GM23338 (cell line): Measurements from ENCODE around the gene GUCY1A2. TPM values are rescaled to one million over a fixed set of nuclear protein-coding genes. Genes with fewer than 3 reads are reported as not detected.
A peak's percentile ranks its signal among the peaks of the same experiment; 100 is the strongest.

Experiments
- ATAC-seq: fragments of 200-7000 bp; cut with Tn5 transposase; 3 replicates; pipeline ENCODE4 v1.9.1; 2020
- DNase-seq: peaks from one replicate; pipeline ENCODE4 v3.0.0-alpha.2; 2015; ENCODE audit warnings: low spot score
- H2AFZ ChIP-seq: fragments of 200-600 bp; sonication (generic); 2 replicates; pipeline ENCODE4 v1.8.0; 2016; ENCODE audit warnings: antibody characterized with exemption, mild to moderate bottlenecking, moderate library complexity
- H3F3A ChIP-seq: fragments of 200-600 bp; sonication (generic); replicated peaks from 2 replicates; pipeline ENCODE4 v1.8.0; 2017; ENCODE audit warnings: antibody characterized with exemption, mixed run types, low read depth
- H3K27ac ChIP-seq: fragments of 200-600 bp; sonication (generic); 2 replicates; pipeline ENCODE4 v1.6.1; 2016; ENCODE audit warnings: low read depth
- H3K27me3 ChIP-seq: fragments of 200-600 bp; sonication (generic); 2 replicates; pipeline ENCODE4 v1.8.0; 2016; ENCODE audit warnings: mild to moderate bottlenecking, mixed run types, moderate library complexity; ENCODE audit not compliant: insufficient read depth
- H3K36me3 ChIP-seq: fragments of 200-600 bp; sonication (generic); 2 replicates; pipeline ENCODE4 v1.8.0; 2016; ENCODE audit warnings: mild to moderate bottlenecking; ENCODE audit not compliant: insufficient read depth
- H3K4me1 ChIP-seq: fragments of 200-600 bp; sonication (generic); 2 replicates; pipeline ENCODE4 v1.8.0; 2016; ENCODE audit warnings: mild to moderate bottlenecking, moderate library complexity; ENCODE audit not compliant: insufficient read depth
- H3K4me2 ChIP-seq: fragments of 200-600 bp; sonication (generic); 2 replicates; pipeline ENCODE4 v1.7.1; 2017; ENCODE audit warnings: mixed run types
- H3K4me3 ChIP-seq: fragments of 200-600 bp; sonication (generic); 2 replicates; pipeline ENCODE4 v1.6.1; 2016; ENCODE audit warnings: mixed run types
- H3K79me2 ChIP-seq: fragments of 200-600 bp; sonication (generic); replicated peaks from 2 replicates; pipeline ENCODE4 v1.8.0; 2017; ENCODE audit warnings: mild to moderate bottlenecking; ENCODE audit not compliant: insufficient read depth
- H3K9me2 ChIP-seq: fragments of 200-600 bp; sonication (generic); 2 replicates; pipeline ENCODE4 v1.8.0; 2017; ENCODE audit not compliant: insufficient read depth
- H4K20me1 ChIP-seq: fragments of 200-600 bp; sonication (generic); replicated peaks from 2 replicates; pipeline ENCODE4 v1.8.0; 2017; ENCODE audit warnings: mild to moderate bottlenecking; ENCODE audit not compliant: insufficient read depth
- H3K27ac Mint-ChIP-seq: 2 replicates; pipeline ENCODE4 v1.8.0; 2020; ENCODE audit warnings: inconsistent platforms, mild to moderate bottlenecking, moderate library complexity, mixed read lengths
- H3K27me3 Mint-ChIP-seq: 3 replicates; pipeline ENCODE4 v1.8.0; 2022; ENCODE audit warnings: low read depth, mild to moderate bottlenecking, moderate library complexity, mixed read lengths, inconsistent platforms; ENCODE audit not compliant: insufficient read depth, poor library complexity
- H3K36me3 Mint-ChIP-seq: 3 replicates; pipeline ENCODE4 v1.8.0; 2021; ENCODE audit warnings: low read depth, mild to moderate bottlenecking, inconsistent platforms, moderate library complexity, mixed read lengths
- H3K4me1 Mint-ChIP-seq: 3 replicates; pipeline ENCODE4 v1.8.0; 2020; ENCODE audit warnings: mild to moderate bottlenecking, inconsistent platforms, mixed read lengths
- H3K4me3 Mint-ChIP-seq: 3 replicates; pipeline ENCODE4 v1.8.0; 2021; ENCODE audit warnings: moderate library complexity, mild to moderate bottlenecking, inconsistent platforms, mixed read lengths
- H3K9me3 Mint-ChIP-seq: 3 replicates; pipeline ENCODE4 v1.8.0; 2020; ENCODE audit warnings: moderate library complexity, mild to moderate bottlenecking, inconsistent platforms, mixed read lengths
- CREB1 ChIP-seq: fragments of 250-450 bp; sonication (Bioruptor Pico); IDR thresholded peaks from 2 replicates; pipeline ENCODE4 v1.5.0; 2020; ENCODE audit warnings: low read depth, mild to moderate bottlenecking, moderate library complexity
- EZH2 ChIP-seq: fragments of 200-600 bp; sonication (generic); IDR thresholded peaks from one replicate; pipeline ENCODE4 v1.8.0; 2017; ENCODE audit warnings: antibody characterized with exemption, mild to moderate bottlenecking, low read depth; ENCODE audit not compliant: unreplicated experiment
- EZH2phosphoT487 ChIP-seq: fragments of 200-600 bp; sonication (generic); IDR thresholded peaks from one replicate; pipeline ENCODE4 v1.8.1; 2018; ENCODE audit warnings: antibody characterized with exemption; ENCODE audit not compliant: unreplicated experiment
- JUNB ChIP-seq: IDR thresholded peaks from one replicate; pipeline ENCODE4 v1.6.1; 2016; ENCODE audit warnings: antibody characterized with exemption; ENCODE audit not compliant: unreplicated experiment
- NANOG ChIP-seq: IDR thresholded peaks from 2 replicates; pipeline ENCODE4 v1.6.1; 2016; ENCODE audit warnings: antibody characterized with exemption, borderline replicate concordance
- POLR2AphosphoS5 ChIP-seq: IDR thresholded peaks from 2 replicates; pipeline ENCODE4 v1.6.1; 2016; ENCODE audit warnings: antibody characterized with exemption, low read depth
- REST ChIP-seq: IDR thresholded peaks from one replicate; pipeline ENCODE4 v1.6.1; 2018; ENCODE audit warnings: antibody characterized with exemption; ENCODE audit not compliant: unreplicated experiment
- STAT1 ChIP-seq: IDR thresholded peaks from one replicate; pipeline ENCODE4 v1.6.1; 2016; ENCODE audit warnings: antibody characterized with exemption; ENCODE audit not compliant: unreplicated experiment
- ZNF114 ChIP-seq: fragments of 250-450 bp; sonication (Bioruptor Pico); IDR thresholded peaks from 2 replicates; pipeline ENCODE4 v1.5.0; 2020; ENCODE audit warnings: mild to moderate bottlenecking, moderate library complexity
- ZNF331 ChIP-seq: fragments of 250-450 bp; sonication (Bioruptor Pico); IDR thresholded peaks from 2 replicates; pipeline ENCODE4 v1.5.0; 2020; ENCODE audit warnings: low read depth, mild to moderate bottlenecking, moderate library complexity
- polyA plus RNA-seq: library from polyadenylated mRNA; unstranded; fragments of >200 nt; fragmentation: Nextera tagmentation; extraction: Ambion mirVana; gene quantifications from 2 replicates; pipeline ENCODE4 v1.2.1, GENCODE V29; 2016
- total RNA-seq: library from RNA; depleted of rRNA; stranded (reverse); fragments of >200 nt; shearing (Covaris generic); gene quantifications from 2 replicates; pipeline ENCODE4 v1.2.3, GENCODE V29; 2014
- TF ChIP-seq, protein P1 (sequence below): IDR thresholded peaks from 2 replicates; pipeline ENCODE4 v1.6.1; 2016; ENCODE audit warnings: antibody characterized with exemption
- TF ChIP-seq, protein P2 (sequence below), 2 experiments: fragments of 200-600 bp in 1 of 2; sonication (generic) in 1 of 2; conservative IDR thresholded peaks; 2 replicates each; pipeline versions ENCODE4 v1.5.1 to v1.6.1; 2016 to 2017; ENCODE audit warnings: antibody characterized with exemption in 2 of 2, low read depth in 2 of 2, mild to moderate bottlenecking in 2 of 2, moderate library complexity in 1 of 2
- TF ChIP-seq, protein P3 (sequence below): fragments of 250-450 bp; sonication (Bioruptor Pico); IDR thresholded peaks from 2 replicates; pipeline ENCODE4 v1.5.0; 2020; ENCODE audit warnings: mild to moderate bottlenecking, moderate library complexity

Gene GUCY1A2
- total and polyA plus RNA-seq, 2 experiments from 2014 or later, result 0.36 to 1.4 TPM

DNA sequence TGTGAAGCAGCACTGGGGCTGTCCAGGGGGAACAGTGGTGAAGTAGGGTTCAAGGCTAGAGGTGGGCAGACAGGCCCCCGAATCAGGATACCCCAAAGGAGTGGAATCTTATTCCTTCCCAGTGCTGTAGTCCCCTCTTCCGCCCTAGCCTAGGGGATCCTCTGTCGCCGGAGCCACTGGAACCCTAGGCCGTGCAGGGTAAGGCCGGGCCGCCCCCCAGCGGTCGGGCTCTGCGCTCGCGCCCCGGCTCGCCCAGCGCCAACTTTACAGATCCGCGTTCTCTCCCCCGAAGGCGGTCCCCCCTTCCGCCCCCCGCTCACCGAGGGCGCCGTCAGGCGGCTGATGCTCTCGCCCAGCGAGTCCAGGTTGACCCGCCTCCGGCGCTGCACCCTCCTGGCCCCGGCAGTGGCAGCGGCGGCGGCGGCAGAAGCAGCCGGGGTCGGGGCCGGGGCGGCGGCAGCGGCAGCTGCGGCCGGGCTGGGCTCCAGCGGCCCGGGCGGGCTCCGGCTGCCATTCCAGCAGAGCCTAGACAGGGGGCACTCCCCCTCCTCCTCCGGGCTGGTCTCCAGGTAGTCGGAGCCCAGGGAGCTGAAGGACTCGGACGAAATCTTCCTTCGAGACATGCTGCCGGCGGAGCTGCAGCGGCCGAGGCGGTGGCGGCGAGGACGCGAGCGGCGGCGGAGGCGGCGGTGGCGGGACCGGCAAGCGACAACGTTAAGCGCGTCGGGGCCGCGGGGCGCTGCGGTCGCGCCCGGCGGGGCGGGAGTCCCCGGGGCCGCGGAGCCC is 650 bp downstream of the GUCY1A2 start:
- Histone ChIP-seq H3K79me2 (no peaks in the 10 kb centered on the region), H3K36me3 (no peaks in the 10 kb centered on the region), H3K4me2 (peak overlapping the region; percentile 86), H4K20me1 (peaks cover 5% of the 10 kb centered on the region), H3K4me1 (no peaks in the 10 kb centered on the region; the same call in 1 of the 2 replicates), H3K27ac (no peak overlapping the region), H2AFZ (peak overlapping the region; percentile 96; the same call in 1 of the 2 replicates), H3K27me3 (peaks cover 44% of the 10 kb centered on the region), H3K9me2 (no peaks in the 10 kb centered on the region), H3F3A (no peaks in the 10 kb centered on the region), H3K4me3 (peak overlapping the region; percentile 60)
- Mint-ChIP-seq H3K4me1 (peaks cover 20% of the 10 kb centered on the region), H3K36me3 (no peaks in the 10 kb centered on the region; the same call in 2 of the 3 replicates), H3K9me3 (no peaks in the 10 kb centered on the region), H3K27ac (no peak overlapping the region), H3K27me3 (peaks cover 26% of the 10 kb centered on the region), H3K4me3 (peak overlapping the region; percentile 73)
- TF ChIP-seq, protein P1, sequence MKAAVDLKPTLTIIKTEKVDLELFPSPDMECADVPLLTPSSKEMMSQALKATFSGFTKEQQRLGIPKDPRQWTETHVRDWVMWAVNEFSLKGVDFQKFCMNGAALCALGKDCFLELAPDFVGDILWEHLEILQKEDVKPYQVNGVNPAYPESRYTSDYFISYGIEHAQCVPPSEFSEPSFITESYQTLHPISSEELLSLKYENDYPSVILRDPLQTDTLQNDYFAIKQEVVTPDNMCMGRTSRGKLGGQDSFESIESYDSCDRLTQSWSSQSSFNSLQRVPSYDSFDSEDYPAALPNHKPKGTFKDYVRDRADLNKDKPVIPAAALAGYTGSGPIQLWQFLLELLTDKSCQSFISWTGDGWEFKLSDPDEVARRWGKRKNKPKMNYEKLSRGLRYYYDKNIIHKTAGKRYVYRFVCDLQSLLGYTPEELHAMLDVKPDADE, result no peak
- TF ChIP-seq EZH2phosphoT487, result no peak
- no peak for TF ChIP-seq POLR2AphosphoS5
- no peak for TF ChIP-seq ZNF114 (CRISPR knock-in tag)
- TF ChIP-seq ZNF331 (CRISPR knock-in tag), result no peak
- no peak for TF ChIP-seq JUNB
- TF ChIP-seq CREB1, result no peak
- TF ChIP-seq EZH2, result peak; percentile 55
- TF ChIP-seq, protein P2, sequence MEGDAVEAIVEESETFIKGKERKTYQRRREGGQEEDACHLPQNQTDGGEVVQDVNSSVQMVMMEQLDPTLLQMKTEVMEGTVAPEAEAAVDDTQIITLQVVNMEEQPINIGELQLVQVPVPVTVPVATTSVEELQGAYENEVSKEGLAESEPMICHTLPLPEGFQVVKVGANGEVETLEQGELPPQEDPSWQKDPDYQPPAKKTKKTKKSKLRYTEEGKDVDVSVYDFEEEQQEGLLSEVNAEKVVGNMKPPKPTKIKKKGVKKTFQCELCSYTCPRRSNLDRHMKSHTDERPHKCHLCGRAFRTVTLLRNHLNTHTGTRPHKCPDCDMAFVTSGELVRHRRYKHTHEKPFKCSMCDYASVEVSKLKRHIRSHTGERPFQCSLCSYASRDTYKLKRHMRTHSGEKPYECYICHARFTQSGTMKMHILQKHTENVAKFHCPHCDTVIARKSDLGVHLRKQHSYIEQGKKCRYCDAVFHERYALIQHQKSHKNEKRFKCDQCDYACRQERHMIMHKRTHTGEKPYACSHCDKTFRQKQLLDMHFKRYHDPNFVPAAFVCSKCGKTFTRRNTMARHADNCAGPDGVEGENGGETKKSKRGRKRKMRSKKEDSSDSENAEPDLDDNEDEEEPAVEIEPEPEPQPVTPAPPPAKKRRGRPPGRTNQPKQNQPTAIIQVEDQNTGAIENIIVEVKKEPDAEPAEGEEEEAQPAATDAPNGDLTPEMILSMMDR (conservative IDR thresholded peaks at IDR 0.05; ENCODE audit: low read depth in 2 of 2), result peak; percentile 61 to 84
- TF ChIP-seq STAT1, result no peak
- no peak for TF ChIP-seq NANOG
- TF ChIP-seq, protein P3, sequence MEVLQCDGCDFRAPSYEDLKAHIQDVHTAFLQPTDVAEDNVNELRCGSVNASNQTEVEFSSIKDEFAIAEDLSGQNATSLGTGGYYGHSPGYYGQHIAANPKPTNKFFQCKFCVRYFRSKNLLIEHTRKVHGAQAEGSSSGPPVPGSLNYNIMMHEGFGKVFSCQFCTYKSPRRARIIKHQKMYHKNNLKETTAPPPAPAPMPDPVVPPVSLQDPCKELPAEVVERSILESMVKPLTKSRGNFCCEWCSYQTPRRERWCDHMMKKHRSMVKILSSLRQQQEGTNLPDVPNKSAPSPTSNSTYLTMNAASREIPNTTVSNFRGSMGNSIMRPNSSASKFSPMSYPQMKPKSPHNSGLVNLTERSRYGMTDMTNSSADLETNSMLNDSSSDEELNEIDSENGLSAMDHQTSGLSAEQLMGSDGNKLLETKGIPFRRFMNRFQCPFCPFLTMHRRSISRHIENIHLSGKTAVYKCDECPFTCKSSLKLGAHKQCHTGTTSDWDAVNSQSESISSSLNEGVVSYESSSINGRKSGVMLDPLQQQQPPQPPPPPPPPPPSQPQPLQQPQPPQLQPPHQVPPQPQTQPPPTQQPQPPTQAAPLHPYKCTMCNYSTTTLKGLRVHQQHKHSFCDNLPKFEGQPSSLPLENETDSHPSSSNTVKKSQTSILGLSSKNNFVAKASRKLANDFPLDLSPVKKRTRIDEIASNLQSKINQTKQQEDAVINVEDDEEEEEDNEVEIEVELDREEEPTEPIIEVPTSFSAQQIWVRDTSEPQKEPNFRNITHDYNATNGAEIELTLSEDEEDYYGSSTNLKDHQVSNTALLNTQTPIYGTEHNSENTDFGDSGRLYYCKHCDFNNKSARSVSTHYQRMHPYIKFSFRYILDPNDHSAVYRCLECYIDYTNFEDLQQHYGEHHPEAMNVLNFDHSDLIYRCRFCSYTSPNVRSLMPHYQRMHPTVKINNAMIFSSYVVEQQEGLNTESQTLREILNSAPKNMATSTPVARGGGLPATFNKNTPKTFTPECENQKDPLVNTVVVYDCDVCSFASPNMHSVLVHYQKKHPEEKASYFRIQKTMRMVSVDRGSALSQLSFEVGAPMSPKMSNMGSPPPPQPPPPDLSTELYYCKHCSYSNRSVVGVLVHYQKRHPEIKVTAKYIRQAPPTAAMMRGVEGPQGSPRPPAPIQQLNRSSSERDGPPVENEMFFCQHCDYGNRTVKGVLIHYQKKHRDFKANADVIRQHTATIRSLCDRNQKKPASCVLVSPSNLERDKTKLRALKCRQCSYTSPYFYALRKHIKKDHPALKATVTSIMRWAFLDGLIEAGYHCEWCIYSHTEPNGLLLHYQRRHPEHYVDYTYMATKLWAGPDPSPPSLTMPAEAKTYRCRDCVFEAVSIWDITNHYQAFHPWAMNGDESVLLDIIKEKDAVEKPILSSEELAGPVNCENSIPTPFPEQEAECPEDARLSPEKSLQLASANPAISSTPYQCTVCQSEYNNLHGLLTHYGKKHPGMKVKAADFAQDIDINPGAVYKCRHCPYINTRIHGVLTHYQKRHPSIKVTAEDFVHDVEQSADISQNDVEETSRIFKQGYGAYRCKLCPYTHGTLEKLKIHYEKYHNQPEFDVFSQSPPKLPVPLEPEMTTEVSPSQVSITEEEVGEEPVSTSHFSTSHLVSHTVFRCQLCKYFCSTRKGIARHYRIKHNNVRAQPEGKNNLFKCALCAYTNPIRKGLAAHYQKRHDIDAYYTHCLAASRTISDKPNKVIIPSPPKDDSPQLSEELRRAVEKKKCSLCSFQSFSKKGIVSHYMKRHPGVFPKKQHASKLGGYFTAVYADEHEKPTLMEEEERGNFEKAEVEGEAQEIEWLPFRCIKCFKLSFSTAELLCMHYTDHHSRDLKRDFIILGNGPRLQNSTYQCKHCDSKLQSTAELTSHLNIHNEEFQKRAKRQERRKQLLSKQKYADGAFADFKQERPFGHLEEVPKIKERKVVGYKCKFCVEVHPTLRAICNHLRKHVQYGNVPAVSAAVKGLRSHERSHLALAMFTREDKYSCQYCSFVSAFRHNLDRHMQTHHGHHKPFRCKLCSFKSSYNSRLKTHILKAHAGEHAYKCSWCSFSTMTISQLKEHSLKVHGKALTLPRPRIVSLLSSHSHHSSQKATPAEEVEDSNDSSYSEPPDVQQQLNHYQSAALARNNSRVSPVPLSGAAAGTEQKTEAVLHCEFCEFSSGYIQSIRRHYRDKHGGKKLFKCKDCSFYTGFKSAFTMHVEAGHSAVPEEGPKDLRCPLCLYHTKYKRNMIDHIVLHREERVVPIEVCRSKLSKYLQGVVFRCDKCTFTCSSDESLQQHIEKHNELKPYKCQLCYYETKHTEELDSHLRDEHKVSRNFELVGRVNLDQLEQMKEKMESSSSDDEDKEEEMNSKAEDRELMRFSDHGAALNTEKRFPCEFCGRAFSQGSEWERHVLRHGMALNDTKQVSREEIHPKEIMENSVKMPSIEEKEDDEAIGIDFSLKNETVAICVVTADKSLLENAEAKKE (CRISPR knock-in tag), result no peak
- no peak for TF ChIP-seq REST
- peak; percentile 88 for DNase-seq
- ATAC-seq, result peak; percentile 81
